Measurements from ENCODE around the gene BPIFB4. TPM values are rescaled to one million over a fixed set of nuclear protein-coding genes. Genes with fewer than 3 reads are reported as not detected.
"Not testable (repeated sequence)": the region's sequence is repeated elsewhere in the genome, so short reads cannot be mapped to it uniquely, and the experiment has no call there.

The BPIFB4 gene
- total and polyA plus RNA-seq, 2 donors (not counting 3 experiments of a cell fraction or from before 2014, with no cell fraction given), result not detected

GRCh38 chr20:33104336-33104735 lies 24.9 kb downstream of the BPIFB4 start:
- Histone ChIP-seq H3K27ac (ENCODE audit: insufficient read depth, low read depth, low read length) (no peak overlapping the region), H3K27me3 (ENCODE audit: control insufficient read depth in 2 of 2, insufficient read depth in 2 of 2, low read length in 2 of 2) (no peaks in the 10 kb centered on the region), H4K20me1 (replicated peaks; ENCODE audit: control insufficient read depth, extremely low read depth, insufficient read depth, low read length) (no peaks in the 10 kb centered on the region), H3K4me1 (ENCODE audit: control insufficient read depth, extremely low read depth, insufficient read depth, low read length) (no peaks in the 10 kb centered on the region), H3K79me2 (ENCODE audit: control insufficient read depth, insufficient read depth, low read length) (no peaks in the 10 kb centered on the region), H3K4me3 (replicated peaks in 1 of 3; ENCODE audit: insufficient read depth in 1 of 3, low read depth in 1 of 3, low read length in 3 of 3) (no peak overlapping the region), H3K9me3 (replicated peaks; ENCODE audit: control insufficient read depth, insufficient read depth, low read length) (no peaks in the 10 kb centered on the region), H2AFZ (ENCODE audit: low read depth, low read length) (no peak overlapping the region), H3K36me3 (ENCODE audit: control insufficient read depth in 2 of 2, extremely low read depth in 1 of 2, insufficient read depth in 2 of 2, low read length in 2 of 2) (no peaks in the 10 kb centered on the region), H3K4me2 (ENCODE audit: insufficient read depth, low read length) (no peak overlapping the region), H3K9ac (replicated peaks; ENCODE audit: extremely low read depth, insufficient read depth, low read length) (no peak overlapping the region), H3K9me1 (replicated peaks; ENCODE audit: control insufficient read depth, extremely low read depth, insufficient read depth, low read length) (no peaks in the 10 kb centered on the region)
- ChIA-PET CTCF (no interaction called here), POLR2A (no interaction called here)
- TF ChIP-seq MYC (IDR thresholded peaks at IDR 0.05; ENCODE audit: low read depth, low read length) (no peak), GATA2 (IDR thresholded peaks at IDR 0.05; ENCODE audit: insufficient read depth, insufficient read length, low read depth, low read length) (no peak), JUN (IDR thresholded peaks at IDR 0.05; ENCODE audit: borderline replicate concordance, insufficient read depth, insufficient read length, low read depth) (no peak)
- FAIRE-seq (no peak), DNase-seq (ENCODE audit: low read depth, low spot score) (no peak)
- no TSS peak for BruUV-seq (replicated peaks)
- intact Hi-C loops (cut with micrococcal nuclease), result no loop called here
- dilution Hi-C loops (cut with MboI; ENCODE audit: extremely low pct_ligation_motif_present, low sequenced_read_pairs), result no loop called here

GRCh38 chr20:33105316-33105924 lies 26.0 kb downstream of the BPIFB4 start:
- Histone ChIP-seq H3K9me3 (replicated peaks; ENCODE audit: control insufficient read depth, insufficient read depth, low read length) (no peaks in the 10 kb centered on the region), H3K9ac (replicated peaks; ENCODE audit: extremely low read depth, insufficient read depth, low read length) (no peak overlapping the region), H2AFZ (ENCODE audit: low read depth, low read length) (no peak overlapping the region), H3K36me3 (ENCODE audit: control insufficient read depth in 2 of 2, extremely low read depth in 1 of 2, insufficient read depth in 2 of 2, low read length in 2 of 2) (no peaks in the 10 kb centered on the region), H3K27ac (ENCODE audit: insufficient read depth, low read depth, low read length) (no peak overlapping the region), H3K4me3 (replicated peaks in 1 of 3; ENCODE audit: insufficient read depth in 1 of 3, low read depth in 1 of 3, low read length in 3 of 3) (no peak overlapping the region), H3K9me1 (replicated peaks; ENCODE audit: control insufficient read depth, extremely low read depth, insufficient read depth, low read length) (no peaks in the 10 kb centered on the region), H3K27me3 (ENCODE audit: control insufficient read depth in 2 of 2, insufficient read depth in 2 of 2, low read length in 2 of 2) (no peaks in the 10 kb centered on the region), H4K20me1 (replicated peaks; ENCODE audit: control insufficient read depth, extremely low read depth, insufficient read depth, low read length) (no peaks in the 10 kb centered on the region), H3K4me1 (ENCODE audit: control insufficient read depth, extremely low read depth, insufficient read depth, low read length) (no peaks in the 10 kb centered on the region), H3K4me2 (ENCODE audit: insufficient read depth, low read length) (no peak overlapping the region), H3K79me2 (ENCODE audit: control insufficient read depth, insufficient read depth, low read length) (no peaks in the 10 kb centered on the region)
- ChIA-PET POLR2A (no interaction called here), CTCF (interaction anchor here (0.8 kb wide), 1 partner anchor 196 kb away, joined by 3 read pairs; no protein-coding TSS in a partner anchor)
- no peak for DNase-seq (ENCODE audit: low read depth, low spot score)
- dilution Hi-C loops (cut with MboI; ENCODE audit: extremely low pct_ligation_motif_present, low sequenced_read_pairs) (no loop called here), intact Hi-C loops (cut with micrococcal nuclease) (no loop called here)
- TF ChIP-seq FOS (IDR thresholded peaks at IDR 0.05; ENCODE audit: borderline replicate concordance, insufficient read depth, low read length), result no peak
- TF ChIP-seq JUN (IDR thresholded peaks at IDR 0.05; ENCODE audit: borderline replicate concordance, insufficient read depth, insufficient read length, low read depth), result no peak
- TF ChIP-seq CTCF (IDR thresholded peaks at IDR 0.05; ENCODE audit: extremely low read depth in 1 of 2, insufficient read depth in 1 of 2, low read depth in 1 of 2, low read length in 2 of 2), result no peak
- BruUV-seq (replicated peaks), result no TSS peak
- no peak for FAIRE-seq

- H3K9me3 ChIP-seq (replicated peaks; ENCODE audit: control insufficient read depth, insufficient read depth, low read length); H4K20me1 ChIP-seq (replicated peaks; ENCODE audit: control insufficient read depth, extremely low read depth, insufficient read depth, low read length); H3K79me2 ChIP-seq (ENCODE audit: control insufficient read depth, insufficient read depth, low read length); H3K4me1 ChIP-seq (ENCODE audit: control insufficient read depth, extremely low read depth, insufficient read depth, low read length); FAIRE-seq; H3K27ac ChIP-seq (ENCODE audit: insufficient read depth, low read depth, low read length); H3K27me3 ChIP-seq (ENCODE audit: control insufficient read depth in 2 of 2, insufficient read depth in 2 of 2, low read length in 2 of 2); H3K9me1 ChIP-seq (replicated peaks; ENCODE audit: control insufficient read depth, extremely low read depth, insufficient read depth, low read length); H3K4me2 ChIP-seq (ENCODE audit: insufficient read depth, low read length); H2AFZ ChIP-seq (ENCODE audit: low read depth, low read length); dilution Hi-C loops (cut with MboI; ENCODE audit: extremely low pct_ligation_motif_present, low sequenced_read_pairs); DNase-seq (ENCODE audit: low read depth, low spot score); H3K9ac ChIP-seq (replicated peaks; ENCODE audit: extremely low read depth, insufficient read depth, low read length); H3K36me3 ChIP-seq (ENCODE audit: control insufficient read depth in 2 of 2, extremely low read depth in 1 of 2, insufficient read depth in 2 of 2, low read length in 2 of 2); intact Hi-C loops (cut with micrococcal nuclease); H3K4me3 ChIP-seq (replicated peaks in 1 of 3; ENCODE audit: insufficient read depth in 1 of 3, low read depth in 1 of 3, low read length in 3 of 3); BruUV-seq (replicated peaks); POLR2A ChIA-PET: not testable (repeated sequence)
- CTCF ChIA-PET, result interaction anchor here (0.8 kb wide), 1 partner anchor 195 kb away, joined by 3 read pairs; no protein-coding TSS in a partner anchor
These were observed 26.7 kb downstream of the BPIFB4 start for GRCh38 chr20:33106058-33106620.
